Mucosa of descending colon (tissue), 3 donors: ENCODE data around the gene TFEB. TPM values are rescaled to one million over a fixed set of nuclear protein-coding genes. Genes with fewer than 3 reads are reported as not detected.

Source experiments
- ATAC-seq: fragments of 200-7000 bp; cut with Tn5 transposase; one replicate; pipeline ENCODE4 v1.9.1; 2020; ENCODE audit warnings: mild to moderate bottlenecking, moderate library complexity
- DNase-seq, 3 donors: peaks; one replicate each; pipeline ENCODE4 v3.0.0-alpha.2; 2020
- H3K36me3 ChIP-seq: fragments of 200-600 bp; one replicate; pipeline ENCODE4 v1.8.0; 2021; ENCODE audit warnings: low read depth, mild to moderate bottlenecking
- H3K4me1 ChIP-seq: fragments of 200-600 bp; one replicate; pipeline ENCODE4 v1.8.0; 2021; ENCODE audit warnings: low read depth, mild to moderate bottlenecking
- H3K4me3 ChIP-seq: fragments of 200-600 bp; one replicate; pipeline ENCODE4 v1.8.0; 2021; ENCODE audit warnings: mild to moderate bottlenecking
- H3K9me3 ChIP-seq: fragments of 200-600 bp; one replicate; pipeline ENCODE4 v1.8.0; 2021; ENCODE audit warnings: mild to moderate bottlenecking
- intact Hi-C, 2 donors: fragments of 100-400 bp; cut with DNase I in 1 of 2; cut with micrococcal nuclease in 1 of 2; formaldehyde crosslinking; loops; one replicate each; pipeline versions ENCODE4 v1.11.0 to v1.11.1; 2022; cut with DNase I, micrococcal nuclease
- total RNA-seq, 3 donors: library from RNA; stranded (reverse); fragmentation: NEBNext Ultra II Directional in 2 of 3; extraction: Animal tissue kit (Norgen Biotek cat#: 25700) in 2 of 3; gene quantifications; one replicate each; pipeline versions ENCODE4 v1.2.1 to v1.2.4, GENCODE V29; 2021 to 2023
- TF ChIP-seq, protein P1 (sequence below): fragments of 200-600 bp; IDR thresholded peaks from one replicate; pipeline ENCODE4 v1.8.0; 2022; ENCODE audit warnings: antibody characterized with exemption, mild to moderate bottlenecking
- donor health status: DM: no; HTN: no; CAD: no; lungs with moderate emphysema.
- donor health status: DM: no; HTN: no; CAD: no.
- donor health status: DM: no; HTN: yes; CAD: no.

The TFEB gene
- total RNA-seq, 3 donors from 2014 or later: 35.2 to 44.5 (median 40.2) TPM

DNA sequence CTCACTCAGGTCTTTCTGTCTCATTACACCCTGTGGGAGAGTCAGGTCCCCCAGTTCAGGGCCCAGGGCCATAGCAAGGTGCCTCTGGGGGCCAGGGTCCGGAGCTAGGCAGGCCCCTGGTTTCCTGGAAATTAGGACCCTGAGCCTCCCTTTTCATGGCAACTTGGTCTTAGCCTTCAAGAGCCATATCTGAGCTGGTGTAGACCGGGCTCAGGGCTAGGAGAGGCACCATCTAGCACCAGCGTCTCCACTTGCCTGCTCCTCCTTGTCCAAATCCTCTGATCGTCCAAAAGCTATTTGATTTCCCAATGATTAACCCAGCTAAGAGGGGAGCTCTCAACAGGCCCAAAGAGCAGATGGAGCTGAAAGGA lies 91.5 kb downstream of the TFEB start:
- no peaks in the 10 kb centered on the region for H3K36me3 ChIP-seq
- DNase-seq: no peak
- no peak for ATAC-seq
- TF ChIP-seq, protein P1, sequence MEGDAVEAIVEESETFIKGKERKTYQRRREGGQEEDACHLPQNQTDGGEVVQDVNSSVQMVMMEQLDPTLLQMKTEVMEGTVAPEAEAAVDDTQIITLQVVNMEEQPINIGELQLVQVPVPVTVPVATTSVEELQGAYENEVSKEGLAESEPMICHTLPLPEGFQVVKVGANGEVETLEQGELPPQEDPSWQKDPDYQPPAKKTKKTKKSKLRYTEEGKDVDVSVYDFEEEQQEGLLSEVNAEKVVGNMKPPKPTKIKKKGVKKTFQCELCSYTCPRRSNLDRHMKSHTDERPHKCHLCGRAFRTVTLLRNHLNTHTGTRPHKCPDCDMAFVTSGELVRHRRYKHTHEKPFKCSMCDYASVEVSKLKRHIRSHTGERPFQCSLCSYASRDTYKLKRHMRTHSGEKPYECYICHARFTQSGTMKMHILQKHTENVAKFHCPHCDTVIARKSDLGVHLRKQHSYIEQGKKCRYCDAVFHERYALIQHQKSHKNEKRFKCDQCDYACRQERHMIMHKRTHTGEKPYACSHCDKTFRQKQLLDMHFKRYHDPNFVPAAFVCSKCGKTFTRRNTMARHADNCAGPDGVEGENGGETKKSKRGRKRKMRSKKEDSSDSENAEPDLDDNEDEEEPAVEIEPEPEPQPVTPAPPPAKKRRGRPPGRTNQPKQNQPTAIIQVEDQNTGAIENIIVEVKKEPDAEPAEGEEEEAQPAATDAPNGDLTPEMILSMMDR: no peak
- intact Hi-C loops: no loop called here
- H3K4me1 ChIP-seq: peaks cover under 1% of the 10 kb centered on the region
- H3K9me3 ChIP-seq: no peaks in the 10 kb centered on the region
- H3K4me3 ChIP-seq: no peak overlapping the region

DNA sequence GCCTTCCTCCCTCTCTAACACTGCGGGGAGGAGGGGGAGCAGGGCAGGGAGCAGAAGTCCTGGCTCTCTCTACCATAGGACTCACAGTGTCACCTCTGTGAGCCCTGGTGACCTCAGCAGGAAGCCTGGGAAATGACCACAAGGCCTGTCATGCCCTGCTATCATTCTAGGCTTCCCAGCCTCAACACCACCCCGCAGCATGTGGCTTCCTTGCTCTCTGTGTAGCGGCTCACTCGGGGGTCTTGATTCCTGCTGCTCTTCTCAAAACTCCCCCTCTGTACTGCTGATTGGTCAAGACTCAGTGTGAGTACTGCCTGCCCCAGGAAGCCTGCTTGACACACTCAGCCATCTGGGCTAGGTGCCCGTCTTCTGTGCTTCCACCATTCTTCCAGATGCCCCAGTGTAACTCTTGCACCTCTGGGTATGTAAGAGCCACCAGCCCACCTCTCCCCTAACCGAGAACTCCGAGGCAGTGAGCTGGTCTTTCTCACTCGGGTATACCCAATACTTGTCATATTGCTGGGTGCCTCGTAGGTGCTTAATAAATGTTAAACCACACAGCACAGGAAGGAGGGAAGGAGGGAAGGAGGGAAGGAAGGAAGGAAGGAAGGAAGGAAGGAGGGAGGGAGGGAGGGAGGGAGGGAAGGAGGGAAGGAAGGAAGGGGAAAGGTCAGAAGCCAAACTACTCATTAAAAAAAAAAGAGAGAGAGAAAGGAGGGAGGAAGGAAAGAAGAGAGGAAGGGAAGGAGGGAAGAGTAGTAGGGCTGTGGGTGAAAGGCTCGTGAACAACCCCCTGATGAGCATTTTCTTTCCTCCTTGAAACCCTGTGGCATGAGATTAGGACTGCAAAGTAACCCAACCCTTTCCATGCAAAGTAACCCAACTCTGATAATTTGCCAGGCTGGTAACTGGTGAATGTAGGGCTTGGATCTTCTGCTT lies 92.2 kb downstream of the TFEB start:
- no peak for ATAC-seq
- TF ChIP-seq, protein P1: no peak
- intact Hi-C loops: no loop called here
- Histone ChIP-seq H3K36me3 (no peaks in the 10 kb centered on the region), H3K9me3 (no peaks in the 10 kb centered on the region), H3K4me1 (peaks cover 5% of the 10 kb centered on the region), H3K4me3 (no peak overlapping the region)
- no peak for DNase-seq

DNA sequence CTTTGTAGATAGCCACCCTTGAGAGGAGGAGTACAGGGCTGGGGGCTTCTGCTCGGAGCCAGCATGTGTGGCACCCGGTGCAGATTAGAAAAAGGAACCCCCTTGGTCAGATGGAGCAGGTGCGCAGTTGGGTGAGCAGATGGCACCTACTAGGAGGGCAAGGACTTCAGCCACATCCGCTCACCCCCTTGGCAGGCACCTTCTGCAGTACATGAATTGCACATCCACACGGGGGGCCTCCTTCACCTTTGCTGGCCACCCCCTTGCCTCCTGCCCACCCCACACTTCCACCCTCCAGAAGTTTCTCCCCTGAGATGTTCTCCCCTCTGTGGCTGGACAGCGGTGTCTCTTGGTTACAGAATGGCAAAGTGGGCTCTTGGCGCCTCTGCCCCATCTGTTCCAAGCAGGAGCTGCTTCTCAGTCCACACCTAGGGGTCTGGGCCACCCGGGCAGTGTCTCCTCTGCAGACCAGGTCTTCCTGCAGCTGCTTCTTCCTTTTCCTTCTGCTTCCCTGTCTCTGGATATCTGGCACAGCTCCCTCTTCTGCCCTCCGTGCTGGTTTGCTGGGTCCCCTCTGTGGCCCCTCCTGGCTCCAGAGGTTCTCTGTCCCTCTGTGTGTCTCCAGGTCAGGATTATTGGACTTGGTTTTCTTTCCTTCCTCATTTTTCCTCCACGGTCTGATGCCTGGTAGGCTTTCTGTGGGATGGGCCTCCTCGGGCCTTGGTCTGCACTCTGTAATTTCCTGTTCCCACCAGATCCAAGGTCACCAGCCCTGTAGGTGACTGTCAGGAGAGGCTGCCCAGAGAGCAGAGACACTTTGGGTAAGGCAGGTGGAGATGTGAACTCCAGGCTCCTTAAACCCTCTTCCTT lies 93.1 kb downstream of the TFEB start:
- H3K4me3 ChIP-seq: no peak overlapping the region
- TF ChIP-seq, protein P1: no peak
- intact Hi-C loops: no loop called here
- H3K36me3 ChIP-seq: no peaks in the 10 kb centered on the region
- H3K4me1 ChIP-seq: peaks cover 8% of the 10 kb centered on the region
- H3K9me3 ChIP-seq: no peaks in the 10 kb centered on the region
- ATAC-seq: no peak
- no peak for DNase-seq

DNA sequence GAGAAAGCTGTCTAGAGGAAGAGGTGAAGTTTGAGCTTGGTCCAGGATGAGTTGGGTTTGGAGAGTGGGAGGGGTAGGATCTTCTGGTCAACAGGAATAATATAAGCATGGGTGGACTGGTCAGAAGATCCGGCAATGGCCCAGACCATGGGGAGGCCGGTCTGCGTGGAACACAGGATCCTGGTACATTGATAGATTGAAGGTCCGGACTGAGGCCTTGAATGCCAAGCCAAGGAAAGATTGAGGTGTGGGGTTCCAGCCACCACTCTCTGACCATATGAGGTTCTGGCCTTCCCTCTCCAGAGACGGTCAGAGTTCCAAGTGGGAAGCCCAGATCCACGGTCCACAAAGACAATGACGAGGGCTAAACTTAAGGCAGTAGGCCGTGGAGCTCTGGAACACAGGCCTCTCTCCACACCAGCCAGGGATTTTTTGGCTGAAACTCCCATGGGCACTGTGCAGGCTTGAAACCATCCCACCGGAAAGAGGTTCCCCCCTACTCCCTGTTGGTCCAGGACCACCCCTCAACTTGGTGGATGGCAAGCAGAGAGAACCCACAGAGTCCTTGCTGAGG lies 94.0 kb downstream of the TFEB start:
- TF ChIP-seq, protein P1: no peak
- intact Hi-C loops: no loop called here
- Histone ChIP-seq H3K9me3 (no peaks in the 10 kb centered on the region), H3K36me3 (no peaks in the 10 kb centered on the region), H3K4me1 (peaks cover 10% of the 10 kb centered on the region), H3K4me3 (no peak overlapping the region)
- DNase-seq: no peak
- no peak for ATAC-seq

DNA sequence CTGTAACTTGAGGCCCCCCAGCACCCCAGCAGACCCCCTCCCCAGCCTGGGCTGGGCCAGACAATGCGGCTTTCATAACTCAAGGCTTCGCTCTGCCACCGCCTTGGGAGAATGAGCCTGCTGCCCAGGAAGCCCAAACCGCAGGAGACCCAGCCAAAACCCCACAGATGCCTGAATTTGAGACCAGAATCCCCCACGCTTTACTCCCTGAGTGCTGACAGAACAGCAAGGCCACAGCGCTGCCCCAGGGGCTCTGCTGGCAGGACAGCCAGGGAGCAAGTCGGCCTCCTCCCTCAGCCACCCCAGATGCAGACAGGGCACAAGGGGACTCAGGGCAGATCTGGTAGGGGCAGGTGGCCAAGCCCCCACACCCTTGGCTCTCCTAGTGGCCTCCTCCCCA lies 95.0 kb downstream of the TFEB start:
- peaks cover 10% of the 10 kb centered on the region for H3K4me1 ChIP-seq
- no peak overlapping the region for H3K4me3 ChIP-seq
- DNase-seq (no peak), ATAC-seq (no peak)
- no peaks in the 10 kb centered on the region for H3K36me3 ChIP-seq
- TF ChIP-seq, protein P1: no peak
- intact Hi-C loops: no loop called here
- no peaks in the 10 kb centered on the region for H3K9me3 ChIP-seq
